ENCODE results near the gene COPA. TPM values are rescaled to one million over a fixed set of nuclear protein-coding genes. Genes with fewer than 3 reads are reported as not detected.

Gene COPA
- total RNA-seq, 1 experiment from 2014 or later = 118 TPM

DNA sequence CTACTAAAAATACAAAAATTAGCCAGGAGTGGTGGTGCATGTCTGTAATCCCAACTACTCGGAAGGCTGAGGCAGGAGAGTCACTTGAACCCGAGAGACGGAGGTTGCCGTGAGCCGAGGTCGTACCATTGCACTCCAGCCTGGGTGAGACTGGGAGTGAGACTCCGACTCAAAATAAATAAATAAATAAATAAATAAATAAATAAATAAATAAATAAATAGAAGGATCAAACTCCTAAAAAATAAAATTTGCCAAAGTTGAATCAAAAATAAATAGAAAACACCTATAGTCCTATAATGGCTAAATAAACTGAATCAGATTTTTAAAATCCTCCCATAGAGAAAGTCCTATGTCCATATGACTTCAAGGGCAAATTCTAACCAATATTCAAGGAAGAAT is 42.9 kb downstream of the COPA start:
- Histone ChIP-seq H4K5ac (ENCODE audit: insufficient read length, low read depth, low read length) (no peak overlapping the region), H2AK5ac (ENCODE audit: insufficient read length, low read length) (no peak overlapping the region), H3K79me2 (ENCODE audit: insufficient read depth, low read length) (no peaks in the 10 kb centered on the region), H2BK12ac (ENCODE audit: insufficient read length, low read depth, low read length) (no peak overlapping the region), H2BK15ac (ENCODE audit: low read depth, low read length) (no peak overlapping the region), H3K4me2 (ENCODE audit: insufficient read depth, insufficient read length, low read length) (no peak overlapping the region), H3K4me1 (ENCODE audit: insufficient read depth, low read length) (no peaks in the 10 kb centered on the region), H2BK120ac (ENCODE audit: low read depth, low read length, poor library complexity, severe bottlenecking) (no peak overlapping the region), H3K9me3 (ENCODE audit: control insufficient read depth, low read depth, low read length) (no peaks in the 10 kb centered on the region), H2AFZ (ENCODE audit: low read length) (no peak overlapping the region), H4K20me1 (ENCODE audit: control insufficient read depth, insufficient read depth, insufficient read length) (no peaks in the 10 kb centered on the region), H3K56ac (ENCODE audit: insufficient read length, low read depth, low read length) (no peak overlapping the region), H3K23ac (ENCODE audit: insufficient read length, low read depth, low read length) (no peak overlapping the region), H3T11ph (ENCODE audit: low read length) (no peak overlapping the region), H4K91ac (ENCODE audit: insufficient read length, low read depth, low read length) (no peak overlapping the region), H3K4ac (ENCODE audit: low read depth, low read length) (no peak overlapping the region), H3K9ac (ENCODE audit: extremely low read depth, insufficient read length, low read length) (no peak overlapping the region), H3K27me3 (ENCODE audit: insufficient read depth, low read length) (no peaks in the 10 kb centered on the region), H2BK5ac (ENCODE audit: insufficient read length, low read length) (no peak overlapping the region), H3K18ac (ENCODE audit: insufficient read length, low read depth, low read length) (no peak overlapping the region), H3K14ac (ENCODE audit: insufficient read depth, low read length) (no peak overlapping the region), H3K27ac (ENCODE audit: insufficient read length, low read depth, low read length) (no peak overlapping the region), H3K79me1 (ENCODE audit: insufficient read depth, low read depth, low read length, poor library complexity, severe bottlenecking) (no peaks in the 10 kb centered on the region), H3K23me2 (ENCODE audit: insufficient read length, low read depth, low read length, poor library complexity, severe bottlenecking) (no peaks in the 10 kb centered on the region), H2BK20ac (ENCODE audit: low read depth, low read length, poor library complexity, severe bottlenecking) (no peak overlapping the region), H4K8ac (replicated peaks; ENCODE audit: insufficient read length, low read depth, low read length) (no peak overlapping the region)
- TF ChIP-seq CTCF (conservative IDR thresholded peaks at IDR 0.05) = no peak
- H3K9me3 Mint-ChIP-seq = no peaks in the 10 kb centered on the region
- H3K27me3 Mint-ChIP-seq (ENCODE audit: low read depth) = no peaks in the 10 kb centered on the region
- DNase-seq = no peak
- peaks cover 32 to 66% (median 64%) of the 10 kb centered on the region in 3 experiments for H3K36me3 Mint-ChIP-seq (ENCODE audit: insufficient read depth in 1 of 3, low read depth in 3 of 3)
- H3K4me3 Mint-ChIP-seq = no peak overlapping the region
- WGBS (ENCODE audit: extremely low coverage, insufficient read length, low lambda C conversion rate) = no CpG with 5 or more reads among the region's 7 CpGs
- H3K4me1 Mint-ChIP-seq = no peaks in the 10 kb centered on the region
- 0 out of 7 replicates have a peak overlapping the region, but pooled peaks of 1 of the 3 experiments have one; percentile 40 for H3K27ac Mint-ChIP-seq

Measured in H9 (cell line).